Measurements from ENCODE around the gene PHF2.

The PHF2 gene

GRCh38 chr9:93601063-93601462 is 24.7 kb downstream of the PHF2 start:
- no peak for DNase-seq (ENCODE audit: low spot score)

- no peak for DNase-seq (ENCODE audit: low spot score)
Observed at GRCh38 chr9:93601666-93602065, 25.3 kb downstream of the PHF2 start.

GRCh38 chr9:93603011-93603410 is 26.6 kb downstream of the PHF2 start:
- no peak for DNase-seq (ENCODE audit: low spot score)

DNA sequence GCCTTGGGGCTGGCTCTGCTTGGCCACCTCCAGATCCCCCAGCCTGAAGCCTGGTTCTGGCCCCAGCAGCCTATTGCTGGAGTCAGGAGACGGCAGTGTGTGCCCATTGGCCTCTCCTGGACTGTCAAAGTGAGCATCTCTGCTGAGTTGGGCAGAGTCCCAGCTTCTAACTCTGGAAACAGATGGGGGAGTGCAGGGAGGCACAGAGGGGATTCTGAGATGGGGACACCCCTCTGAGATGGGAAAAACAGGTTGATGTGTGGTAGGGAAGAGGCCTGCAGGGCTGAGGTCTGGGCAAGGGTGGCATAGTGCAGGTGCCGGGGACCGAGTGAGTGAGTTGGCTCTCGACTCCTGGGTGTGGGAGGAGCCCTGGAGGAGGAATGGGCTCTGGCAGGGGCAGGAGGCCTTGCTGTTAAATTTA is 27.5 kb downstream of the PHF2 start:
- no peak for DNase-seq (ENCODE audit: low spot score)

GRCh38 chr9:93606187-93606586 is 29.8 kb downstream of the PHF2 start:
- DNase-seq (ENCODE audit: low spot score): no peak

DNA sequence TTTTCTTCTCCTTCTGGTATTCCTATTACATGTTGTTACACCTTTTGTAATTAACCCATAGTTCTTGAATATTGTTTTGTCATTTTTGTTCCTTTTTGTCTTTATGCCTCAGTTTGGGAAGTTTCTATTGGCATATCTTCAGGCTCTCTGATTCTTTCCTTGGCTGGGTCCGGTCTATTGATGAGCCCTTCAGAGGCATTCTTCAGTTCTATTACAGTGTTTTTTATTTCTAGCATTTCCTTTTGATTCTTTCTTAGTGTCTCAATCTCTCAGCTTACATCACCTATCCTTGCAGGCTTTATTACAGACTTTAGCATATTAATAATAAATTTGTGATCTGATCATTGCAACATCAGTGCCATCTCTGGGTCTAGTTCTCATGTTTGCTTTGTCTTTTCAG is 33.8 kb downstream of the PHF2 start:
- DNase-seq (ENCODE audit: low spot score): no peak

GRCh38 chr9:93612052-93612795 is 35.8 kb downstream of the PHF2 start:
- no peak for DNase-seq (ENCODE audit: low spot score)

DNA sequence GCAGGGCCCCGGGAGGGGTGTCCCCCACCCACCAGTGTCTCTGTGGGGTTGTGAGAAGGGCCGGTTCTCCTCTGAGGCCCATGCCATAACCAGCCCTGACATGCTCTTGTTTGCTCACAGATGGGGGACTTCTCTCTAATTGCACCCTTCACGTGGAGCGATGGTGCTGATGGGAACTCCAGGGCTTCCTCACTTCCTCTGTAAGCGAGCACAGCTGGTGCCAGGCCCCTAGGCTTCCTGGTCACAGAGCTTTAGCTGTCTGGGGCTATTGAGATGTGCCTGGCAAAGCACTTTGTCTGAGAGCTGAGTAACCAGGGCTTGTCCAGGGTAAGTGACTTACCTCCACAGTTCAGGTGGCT is 36.4 kb downstream of the PHF2 start:
- DNase-seq (ENCODE audit: low spot score): no peak

DNA sequence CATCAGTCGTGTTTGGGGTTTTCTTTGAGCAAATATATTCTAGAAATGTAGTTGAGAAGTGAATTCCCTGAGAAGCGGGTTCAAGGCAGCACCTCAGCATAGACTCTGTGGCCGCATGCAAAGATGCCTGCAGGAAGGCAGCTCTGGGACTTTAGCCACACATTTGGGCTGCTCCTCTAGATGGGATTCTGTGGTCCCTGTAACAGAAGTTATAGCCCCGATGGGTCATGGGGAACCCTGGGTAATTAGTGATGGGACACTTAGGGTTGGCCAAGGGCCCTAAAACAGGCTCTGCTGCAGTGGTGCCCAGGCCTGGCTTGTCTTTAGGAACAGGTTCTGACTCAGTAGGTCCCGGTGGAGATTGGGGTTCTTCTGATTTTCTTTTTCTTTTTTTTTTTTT is 36.8 kb downstream of the PHF2 start:
- DNase-seq (ENCODE audit: low spot score): no peak

GRCh38 chr9:93613791-93614190 is 37.4 kb downstream of the PHF2 start:
- DNase-seq (ENCODE audit: low spot score): no peak

GRCh38 chr9:93614830-93615468 is 38.6 kb downstream of the PHF2 start:
- DNase-seq (ENCODE audit: low spot score): no peak

- DNase-seq (ENCODE audit: low spot score): no peak
Observed at GRCh38 chr9:93616044-93616443, 39.7 kb downstream of the PHF2 start.

- DNase-seq (ENCODE audit: low spot score): no peak
Observed at GRCh38 chr9:93617273-93617672, 40.9 kb downstream of the PHF2 start.

DNA sequence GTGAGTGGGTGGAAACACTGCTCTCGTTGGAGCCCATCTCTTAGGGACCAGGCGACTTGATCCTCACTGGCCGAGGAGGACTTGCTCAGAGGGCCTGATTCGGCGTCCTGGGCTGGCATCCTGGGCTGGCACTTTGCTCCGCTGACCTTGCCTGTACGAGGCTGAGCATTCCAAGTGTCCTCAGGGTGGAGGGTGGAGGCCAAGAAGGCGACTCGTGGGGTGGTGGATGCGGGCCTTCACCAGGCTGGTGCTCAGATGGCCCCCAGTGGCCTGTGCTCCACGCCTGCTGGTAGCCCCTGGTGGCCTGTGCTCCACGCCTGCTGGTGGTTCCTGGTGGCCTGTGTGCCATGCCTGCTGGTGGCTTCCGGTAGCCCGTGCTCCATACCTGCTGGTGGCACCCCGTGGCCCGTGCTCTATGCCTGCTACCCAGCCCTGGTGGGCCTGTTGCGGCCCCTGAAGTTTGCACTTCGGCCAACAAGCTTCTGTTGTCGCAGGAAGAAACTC is 42.9 kb downstream of the PHF2 start:
- DNase-seq (ENCODE audit: low spot score): no peak

DNA sequence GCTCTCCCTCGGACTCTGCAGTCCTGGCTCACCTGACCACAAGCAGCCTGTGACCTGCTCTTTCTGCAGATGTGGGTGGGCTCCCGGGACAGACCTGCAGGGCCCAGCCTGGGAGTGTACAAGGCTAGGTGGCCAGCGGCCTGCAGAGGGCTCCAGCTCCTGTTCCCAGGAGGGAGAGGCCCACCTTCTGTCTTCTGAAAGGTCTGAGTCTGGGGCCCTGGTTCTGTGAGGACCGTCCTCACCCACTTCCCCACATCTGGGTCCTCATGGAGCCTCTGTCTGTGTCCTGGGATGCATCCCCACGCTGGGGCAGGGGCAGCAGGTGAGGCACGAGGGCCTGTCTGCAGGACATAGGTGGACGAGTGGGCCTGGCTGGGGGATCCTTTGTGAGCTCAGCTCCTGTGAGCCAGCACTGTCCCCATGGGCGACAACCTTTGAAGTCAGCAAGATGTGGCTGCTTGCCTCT is 43.7 kb downstream of the PHF2 start:
- no peak for DNase-seq (ENCODE audit: low spot score)

GRCh38 chr9:93620881-93621820 is 44.8 kb downstream of the PHF2 start:
- DNase-seq (ENCODE audit: low spot score): no peak

- no peak for DNase-seq (ENCODE audit: low spot score)
Observed at GRCh38 chr9:93621922-93622321, 45.5 kb downstream of the PHF2 start.

- DNase-seq (ENCODE audit: low spot score): no peak
Observed at GRCh38 chr9:93622691-93623090, 46.3 kb downstream of the PHF2 start.

- DNase-seq (ENCODE audit: low spot score): no peak
Observed at GRCh38 chr9:93623753-93624152, 47.4 kb downstream of the PHF2 start.

DNA sequence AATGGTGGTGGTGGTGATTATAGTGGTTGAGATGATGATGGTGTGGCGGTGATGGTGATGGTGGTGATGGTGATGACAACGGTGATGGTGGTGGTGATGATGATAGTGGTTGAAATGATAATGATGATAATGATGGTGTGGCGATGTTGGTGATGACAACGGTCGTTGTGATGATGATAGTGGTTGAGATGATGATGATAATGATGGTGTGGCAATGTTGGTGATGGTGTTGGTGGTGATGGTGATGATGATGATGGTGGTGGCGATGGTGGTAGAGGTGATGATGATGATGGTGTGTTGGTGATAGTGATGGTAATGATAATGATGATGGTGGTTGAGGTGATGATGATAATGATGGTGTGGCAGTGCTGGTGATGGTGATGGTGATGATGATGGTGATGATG is 48.0 kb downstream of the PHF2 start:
- no peak for DNase-seq (ENCODE audit: low spot score)

- DNase-seq (ENCODE audit: low spot score): no peak
Observed at GRCh38 chr9:93624977-93625376, 48.6 kb downstream of the PHF2 start.

DNA sequence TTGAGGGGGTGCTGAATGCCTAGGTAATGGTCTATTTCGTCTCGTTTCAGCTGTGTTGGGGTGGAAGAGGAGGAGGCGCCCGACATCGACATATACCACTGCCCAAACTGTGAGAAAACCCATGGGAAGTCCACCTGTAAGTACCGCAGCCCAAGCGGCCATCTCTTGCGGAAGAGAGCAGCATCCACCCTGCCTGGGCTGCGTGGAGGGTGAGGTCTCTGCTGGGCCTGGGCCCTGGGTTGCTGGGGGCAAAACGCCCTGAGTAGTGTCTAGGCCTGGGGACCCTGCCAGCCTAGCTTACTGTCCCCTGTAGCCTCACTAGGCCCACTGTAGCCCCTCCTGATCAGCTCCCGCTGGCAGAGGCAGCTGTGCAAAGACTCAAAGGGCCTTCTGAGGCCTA is 53.5 kb downstream of the PHF2 start:
- no peak for DNase-seq (ENCODE audit: low spot score)
